ENCODE measurements around the gene ATG9A.

DNA sequence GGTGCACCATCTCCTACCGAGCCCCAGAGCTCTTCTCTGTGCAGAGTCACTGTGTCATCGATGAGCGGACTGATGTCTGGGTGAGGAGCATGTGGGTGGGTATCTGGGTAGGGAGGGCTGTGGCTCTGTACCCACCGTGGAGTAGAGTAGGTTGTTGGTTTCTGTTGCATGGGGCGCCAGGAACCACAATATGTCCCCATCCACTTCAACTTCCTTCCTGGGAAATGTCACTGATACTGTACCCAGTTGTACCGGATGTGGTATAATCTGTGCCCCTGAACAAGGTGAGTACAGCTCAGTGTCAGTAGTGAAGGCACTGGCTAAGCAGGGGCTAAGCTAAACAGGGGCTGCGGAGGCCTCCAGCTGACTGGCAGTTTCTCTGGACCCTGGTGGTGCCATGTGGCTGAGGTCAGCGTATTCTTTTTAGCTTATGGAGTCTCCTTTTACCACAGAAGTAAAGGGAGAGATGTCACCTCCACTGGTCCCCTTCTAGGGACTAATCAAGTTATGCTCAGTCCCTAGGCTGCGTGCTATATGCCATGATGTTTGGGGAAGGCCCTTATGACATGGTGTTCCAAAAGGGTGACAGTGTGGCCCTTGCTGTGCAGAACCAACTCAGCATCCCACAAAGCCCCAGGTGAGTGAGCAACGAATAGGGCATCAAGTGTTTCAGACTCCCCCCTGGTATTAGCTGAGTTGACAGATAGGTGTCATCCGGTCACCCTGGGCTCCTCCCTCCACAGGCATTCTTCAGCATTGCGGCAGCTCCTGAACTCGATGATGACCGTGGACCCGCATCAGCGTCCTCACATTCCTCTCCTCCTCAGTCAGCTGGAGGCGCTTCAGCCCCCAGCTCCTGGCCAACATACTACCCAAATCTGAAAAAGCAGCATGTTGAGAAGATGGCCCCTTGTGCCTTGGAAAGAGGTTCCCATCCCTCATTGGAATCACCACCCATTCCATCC, 18.5 kb upstream of the ATG9A start:
- TF ChIP-seq POLR2A (IDR thresholded peaks at IDR 0.05; ENCODE audit: control extremely low read depth in 1 of 2, low read depth in 2 of 2, low read length in 2 of 2) (no peak; a peak in 1 of 3 replicates), SP1 (IDR thresholded peaks at IDR 0.05; ENCODE audit: low read depth, low read length) (no peak)
- TF ChIP-seq, protein P1, sequence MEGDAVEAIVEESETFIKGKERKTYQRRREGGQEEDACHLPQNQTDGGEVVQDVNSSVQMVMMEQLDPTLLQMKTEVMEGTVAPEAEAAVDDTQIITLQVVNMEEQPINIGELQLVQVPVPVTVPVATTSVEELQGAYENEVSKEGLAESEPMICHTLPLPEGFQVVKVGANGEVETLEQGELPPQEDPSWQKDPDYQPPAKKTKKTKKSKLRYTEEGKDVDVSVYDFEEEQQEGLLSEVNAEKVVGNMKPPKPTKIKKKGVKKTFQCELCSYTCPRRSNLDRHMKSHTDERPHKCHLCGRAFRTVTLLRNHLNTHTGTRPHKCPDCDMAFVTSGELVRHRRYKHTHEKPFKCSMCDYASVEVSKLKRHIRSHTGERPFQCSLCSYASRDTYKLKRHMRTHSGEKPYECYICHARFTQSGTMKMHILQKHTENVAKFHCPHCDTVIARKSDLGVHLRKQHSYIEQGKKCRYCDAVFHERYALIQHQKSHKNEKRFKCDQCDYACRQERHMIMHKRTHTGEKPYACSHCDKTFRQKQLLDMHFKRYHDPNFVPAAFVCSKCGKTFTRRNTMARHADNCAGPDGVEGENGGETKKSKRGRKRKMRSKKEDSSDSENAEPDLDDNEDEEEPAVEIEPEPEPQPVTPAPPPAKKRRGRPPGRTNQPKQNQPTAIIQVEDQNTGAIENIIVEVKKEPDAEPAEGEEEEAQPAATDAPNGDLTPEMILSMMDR (IDR thresholded peaks at IDR 0.05; ENCODE audit: control extremely low read depth in 1 of 3, insufficient read depth in 1 of 3, low read depth in 1 of 3, low read length in 3 of 3), result peak in 2 of 3 experiments; percentile 30 to 31; a peak in 2 of 4 replicates
